Measurements from ENCODE around the gene SPO11.
"Not testable (repeated sequence)": the region's sequence is repeated elsewhere in the genome, so short reads cannot be mapped to it uniquely, and the experiment has no call there.

Gene SPO11

GRCh38 chr20:57346477-57346876, 16.9 kb downstream of the SPO11 start:
- peak; percentile 69 for DNase-seq

GRCh38 chr20:57347393-57347792, 17.8 kb downstream of the SPO11 start:
- DNase-seq, result no peak

GRCh38 chr20:57348200-57348921, 18.8 kb downstream of the SPO11 start:
- not testable (repeated sequence) for DNase-seq

- DNase-seq, result not testable (repeated sequence)
These were observed 19.4 kb downstream of the SPO11 start for GRCh38 chr20:57348922-57349574.

GRCh38 chr20:57350081-57350710, 20.6 kb downstream of the SPO11 start:
- peak; percentile 20 for DNase-seq

GRCh38 chr20:57350726-57351041, 21.1 kb downstream of the SPO11 start:
- DNase-seq, result not testable (repeated sequence)

- DNase-seq, result peak; percentile 90
These were observed 21.6 kb downstream of the SPO11 start, which contains the start of gene RAE1 for GRCh38 chr20:57351042-57351783. RAE1 (plus strand) TSS chr20:57351255; CDS start chr20:57354039, 2,784 bp downstream.

GRCh38 chr20:57352305-57352704, 22.7 kb downstream of the SPO11 start:
- DNase-seq, result no peak

- DNase-seq, result no peak
These were observed 23.7 kb downstream of the SPO11 start for GRCh38 chr20:57353351-57353750.

- DNase-seq, result peak; percentile 84
These were observed 31.9 kb downstream of the SPO11 start for GRCh38 chr20:57361517-57361916.

GRCh38 chr20:57364451-57364850, 34.8 kb downstream of the SPO11 start:
- DNase-seq, result no peak

- no peak for DNase-seq
These were observed 40.0 kb downstream of the SPO11 start for GRCh38 chr20:57369596-57369995.

- DNase-seq, result no peak
These were observed 40.7 kb downstream of the SPO11 start for GRCh38 chr20:57370316-57370715.

GRCh38 chr20:57371363-57371762, 41.8 kb downstream of the SPO11 start:
- no peak for DNase-seq

- DNase-seq, result no peak
These were observed 42.6 kb downstream of the SPO11 start for GRCh38 chr20:57372157-57372556.

GRCh38 chr20:57372581-57373350, 43.2 kb downstream of the SPO11 start:
- DNase-seq, result no peak

GRCh38 chr20:57374343-57374930, 44.8 kb downstream of the SPO11 start:
- DNase-seq, result no peak

- no peak for DNase-seq
These were observed 45.5 kb downstream of the SPO11 start for GRCh38 chr20:57374931-57375651.

- no peak for DNase-seq
These were observed 46.1 kb downstream of the SPO11 start for GRCh38 chr20:57375652-57376230.

- DNase-seq, result no peak
These were observed 47.7 kb downstream of the SPO11 start for GRCh38 chr20:57377350-57377749.

- no peak for DNase-seq
These were observed 48.5 kb downstream of the SPO11 start for GRCh38 chr20:57378107-57378506.
